H1 (cell line): ENCODE measurements around the gene DBF4. TPM values are rescaled to one million over a fixed set of nuclear protein-coding genes. Genes with fewer than 3 reads are reported as not detected.
"Not testable (repeated sequence)": the region's sequence is repeated elsewhere in the genome, so short reads cannot be mapped to it uniquely, and the experiment has no call there.

Experiments
- CTCF ChIA-PET: fragments of 300-600 bp; sonication (Branson Sonifier 250); formaldehyde crosslinking; loops from one replicate; lab custom pipeline; 2021; ENCODE audit not compliant: partially characterized antibody; lab: Charles Lee
- POLR2A ChIA-PET: fragments of 300-600 bp; sonication (Branson Sonifier 250); formaldehyde crosslinking; loops from one replicate; lab custom pipeline; 2021; ENCODE audit warnings: inconsistent platforms; ENCODE audit not compliant: partially characterized antibody; lab: Charles Lee
- DNase-seq, 2 experiments: peaks; one replicate each; pipeline versions ENCODE4 v3.0.0 to v3.0.0-alpha.2; 2010 to 2022; ENCODE audit warnings: low spot score in 2 of 2, low read depth in 1 of 2, mixed read lengths in 1 of 2
- FAIRE-seq: peaks from 2 replicates; lab custom pipeline; 2011; peaks lifted over from hg19 to GRCh38; lab: Jason Lieb, UNC
- H2AFZ ChIP-seq: 2 replicates; pipeline ENCODE4 v1.8.1; 2012; ENCODE audit warnings: low read length, inconsistent platforms
- H2AK5ac ChIP-seq: 2 replicates; pipeline ENCODE4 v1.6.1; 2013; ENCODE audit warnings: low read depth, low read length
- H2BK120ac ChIP-seq: replicated peaks from 2 replicates; pipeline ENCODE3; 2013; ENCODE audit warnings: low read depth, low read length, inconsistent platforms
- H2BK12ac ChIP-seq: 2 replicates; pipeline ENCODE4 v1.6.1; 2013; ENCODE audit warnings: low read depth, low read length
- H2BK15ac ChIP-seq: 2 replicates; pipeline ENCODE4 v1.6.1; 2013; ENCODE audit warnings: low read length
- H2BK20ac ChIP-seq: 2 replicates; pipeline ENCODE4 v1.6.1; 2013; ENCODE audit warnings: low read length
- H2BK5ac ChIP-seq: 2 replicates; pipeline ENCODE4 v1.6.1; 2013; ENCODE audit warnings: low read depth, low read length
- H3K14ac ChIP-seq: 2 replicates; pipeline ENCODE4 v1.6.1; 2013; ENCODE audit warnings: inconsistent platforms; ENCODE audit not compliant: insufficient read length
- H3K18ac ChIP-seq: 2 replicates; pipeline ENCODE4 v1.6.1; 2013; ENCODE audit warnings: low read length; ENCODE audit errors: extremely low read depth
- H3K23ac ChIP-seq: 2 replicates; pipeline ENCODE4 v1.6.1; 2013; ENCODE audit warnings: inconsistent platforms; ENCODE audit not compliant: insufficient read length
- H3K23me2 ChIP-seq: 2 replicates; pipeline ENCODE4 v1.6.1; 2013; ENCODE audit warnings: low read depth, low read length
- H3K27ac ChIP-seq: 2 replicates; pipeline ENCODE4 v1.6.1; 2011; ENCODE audit warnings: low read depth, low read length, inconsistent platforms
- H3K27me3 ChIP-seq, 4 experiments: replicated peaks in 1 of 4; 1 replicate in 1 of 4; 2 replicates in 3 of 4; pipeline versions ENCODE4 v1.6.1 to v1.8.1; 2011 to 2013; ENCODE audit warnings: low read length in 3 of 4, mild to moderate bottlenecking in 3 of 4, inconsistent platforms in 2 of 4, mixed read lengths in 2 of 4, moderate library complexity in 1 of 4; ENCODE audit not compliant: control insufficient read depth in 3 of 4, insufficient read depth in 3 of 4; ENCODE audit errors: extremely low read depth in 1 of 4
- H3K36me3 ChIP-seq, 4 experiments: 2 replicates each; pipeline versions ENCODE4 v1.6.1 to v1.8.1; 2011 to 2013; ENCODE audit warnings: mild to moderate bottlenecking in 4 of 4, low read length in 3 of 4, moderate library complexity in 2 of 4, control low read depth in 1 of 4, inconsistent platforms in 1 of 4; ENCODE audit not compliant: insufficient read depth in 4 of 4, control insufficient read depth in 2 of 4
- H3K4ac ChIP-seq: replicated peaks from 2 replicates; pipeline ENCODE3; 2013; ENCODE audit warnings: low read length, low read depth, mixed read lengths, inconsistent platforms; ENCODE audit not compliant: insufficient read length
- H3K4me1 ChIP-seq, 4 experiments: replicated peaks in 1 of 4; 1 replicate in 1 of 4; 2 replicates in 3 of 4; pipeline versions ENCODE4 v1.6.1 to v1.8.1; 2011 to 2013; ENCODE audit warnings: low read length in 3 of 4, inconsistent platforms in 2 of 4, mixed read lengths in 1 of 4; ENCODE audit not compliant: insufficient read depth in 4 of 4, control insufficient read depth in 3 of 4
- H3K4me2 ChIP-seq, 2 experiments: 2 replicates each; pipeline versions ENCODE4 v1.6.1 to v1.8.1; 2011 to 2013; ENCODE audit warnings: low read depth in 2 of 2, low read length in 2 of 2, control low read depth in 1 of 2, inconsistent platforms in 1 of 2, mild to moderate bottlenecking in 1 of 2; ENCODE audit not compliant: insufficient read depth in 1 of 2
- H3K4me3 ChIP-seq, 4 experiments: fragments of 200-600, 300-600 bp in 1 of 4; sonication (generic), shearing (Covaris generic), sonication (Bioruptor Twin) in 1 of 4; 2 replicates each; pipeline versions ENCODE4 v1.5.1 to v1.8.1; 2011 to 2016; ENCODE audit warnings: low read length in 4 of 4, low read depth in 3 of 4, control low read depth in 2 of 4, inconsistent platforms in 2 of 4, mild to moderate bottlenecking in 2 of 4, mixed read lengths in 1 of 4, moderate library complexity in 1 of 4; ENCODE audit not compliant: insufficient read depth in 2 of 4; ENCODE audit errors: extremely low read depth in 1 of 4
- H3K56ac ChIP-seq: replicated peaks from 2 replicates; pipeline ENCODE3; 2013; ENCODE audit warnings: low read depth, mild to moderate bottlenecking, mixed read lengths, low read length, inconsistent platforms; ENCODE audit not compliant: insufficient read length
- H3K79me1 ChIP-seq: 2 replicates; pipeline ENCODE4 v1.6.1; 2013; ENCODE audit warnings: low read depth, low read length, control low read depth
- H3K79me2 ChIP-seq, 2 experiments: 2 replicates each; pipeline versions ENCODE4 v1.6.1 to v1.8.1; 2012 to 2013; ENCODE audit warnings: low read length in 2 of 2, mild to moderate bottlenecking in 2 of 2, inconsistent platforms in 1 of 2; ENCODE audit not compliant: insufficient read depth in 2 of 2, control insufficient read depth in 1 of 2
- H3K9ac ChIP-seq, 4 experiments: replicated peaks in 1 of 4; 1 replicate in 1 of 4; 2 replicates in 3 of 4; pipeline versions ENCODE4 v1.6.1 to v1.8.1; 2011 to 2013; ENCODE audit warnings: low read depth in 3 of 4, low read length in 3 of 4, control low read depth in 2 of 4, mild to moderate bottlenecking in 2 of 4, moderate library complexity in 2 of 4, inconsistent platforms in 1 of 4; ENCODE audit errors: extremely low read depth in 1 of 4
- H3K9me3 ChIP-seq, 2 experiments: 2 replicates each; pipeline versions ENCODE4 v1.6.1 to v1.8.1; 2012 to 2013; ENCODE audit warnings: mild to moderate bottlenecking in 2 of 2, moderate library complexity in 2 of 2, control low read depth in 1 of 2, inconsistent platforms in 1 of 2, low read depth in 1 of 2, low read length in 1 of 2, mixed read lengths in 1 of 2; ENCODE audit not compliant: insufficient read depth in 2 of 2
- H4K20me1 ChIP-seq, 2 experiments: replicated peaks in 1 of 2; 2 replicates each; pipeline versions ENCODE3 to v1.8.1; 2011 to 2013; ENCODE audit warnings: inconsistent platforms in 2 of 2, low read length in 2 of 2, mild to moderate bottlenecking in 1 of 2; ENCODE audit not compliant: insufficient read depth in 2 of 2, control insufficient read depth in 1 of 2
- H4K5ac ChIP-seq: 2 replicates; pipeline ENCODE4 v1.6.1; 2013; ENCODE audit warnings: low read length, low read depth, mixed read lengths, inconsistent platforms; ENCODE audit not compliant: insufficient read length
- H4K8ac ChIP-seq: 2 replicates; pipeline ENCODE4 v1.8.0; 2013; ENCODE audit warnings: mild to moderate bottlenecking, moderate library complexity, low read length, inconsistent platforms; ENCODE audit not compliant: insufficient read depth; ENCODE audit errors: extremely low read depth
- H4K91ac ChIP-seq: replicated peaks from 2 replicates; pipeline ENCODE3; 2013; ENCODE audit warnings: low read length, mixed read lengths, inconsistent platforms; ENCODE audit not compliant: insufficient read length
- WGBS, 2 experiments: shearing (Covaris generic) in 1 of 2; methylation state at CpG; one replicate each; pipeline versions ENCODE4 v1.1.6 to v1.1.7; 2013 to 2015; ENCODE audit warnings: low lambda C conversion rate in 2 of 2, mixed read lengths in 2 of 2, inconsistent platforms in 1 of 2, low coverage in 1 of 2, missing lambda C conversion rate in 1 of 2; ENCODE audit not compliant: insufficient replicate concordance in 2 of 2, insufficient coverage in 1 of 2, insufficient read length in 1 of 2; ENCODE audit errors: extremely low coverage in 1 of 2, missing lambda C conversion rate in 1 of 2; 5-methylcytosine and 5-hydroxymethylcytosine counted together
- polyA plus RNA-seq, 7 experiments: library from polyadenylated mRNA; depleted of rRNA in 3 of 7; stranded (reverse) in 5 of 7; unstranded in 2 of 7; fragments of >200 nt in 5 of 7; fragments of 200-250 nt in 2 of 7; gene quantifications; 1 replicate in 5 of 7; 2 replicates in 1 of 7; 4 replicates in 1 of 7; pipeline versions ENCODE4 v1.2.1 to v1.2.3, GENCODE V29; 2011 to 2013; ENCODE audit warnings: missing spikeins in 2 of 7, mixed read lengths in 2 of 7
- total RNA-seq: library from RNA; stranded (reverse); fragmentation: NEBNext Ultra II Directional; extraction: Animal tissue kit (Norgen Biotek cat#: 25700); gene quantifications from 2 replicates; pipeline ENCODE4 v1.2.1, GENCODE V29; 2021

DBF4 gene
- total and polyA plus RNA-seq, 2 of the 8 experiments (the other 6 are each of a cell fraction or from before 2014, with no cell fraction given) = 8.7 to 82.4 TPM

DNA sequence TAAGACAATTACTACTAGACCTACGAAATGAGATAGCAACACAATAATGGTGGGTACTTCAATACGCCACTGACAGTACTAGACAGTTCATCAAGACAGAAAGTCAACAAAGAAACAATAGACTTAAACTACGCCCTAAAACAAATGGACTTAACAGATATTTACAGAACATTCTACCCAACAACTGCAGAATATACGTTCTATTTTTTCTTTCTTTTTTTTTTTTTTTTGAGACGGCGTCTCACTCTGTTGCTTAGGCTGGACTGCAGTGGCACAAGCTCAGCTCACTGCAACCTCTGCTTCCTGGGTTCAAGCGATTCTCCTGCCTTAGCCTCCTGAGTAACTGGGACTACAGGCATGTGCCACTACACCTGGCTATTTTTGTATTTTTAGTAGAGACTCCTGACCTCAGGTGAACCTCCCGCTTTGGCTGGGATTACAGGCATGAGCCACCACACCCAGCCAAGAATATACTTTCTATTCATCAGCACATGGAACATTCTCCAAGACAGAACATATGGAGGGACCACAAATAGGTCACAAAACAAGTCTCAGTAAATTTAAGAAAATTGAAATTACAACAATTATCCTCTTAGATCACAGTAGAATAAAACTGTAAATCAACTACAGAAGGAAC, 46.6 kb downstream of the DBF4 start:
- H3K4me2 ChIP-seq, H3K4me3 ChIP-seq, H2BK12ac ChIP-seq, FAIRE-seq, H4K8ac ChIP-seq, H3K23ac ChIP-seq, H3K56ac ChIP-seq, H2BK120ac ChIP-seq, H3K14ac ChIP-seq, H2AFZ ChIP-seq, H3K9me3 ChIP-seq, H3K18ac ChIP-seq, H3K36me3 ChIP-seq, CTCF ChIA-PET, H3K23me2 ChIP-seq, H2BK15ac ChIP-seq, POLR2A ChIA-PET, H3K4ac ChIP-seq, H4K20me1 ChIP-seq, H2AK5ac ChIP-seq, DNase-seq, H3K9ac ChIP-seq, H4K91ac ChIP-seq, H2BK20ac ChIP-seq, H2BK5ac ChIP-seq, H3K79me2 ChIP-seq, H3K4me1 ChIP-seq, H3K27me3 ChIP-seq, H3K79me1 ChIP-seq, H3K27ac ChIP-seq, H4K5ac ChIP-seq: not testable (repeated sequence)
- WGBS, 2 experiments = 95% methylated on average over 7 of the region's 8 CpGs; no CpG with 5 or more reads in 1 of the 2 experiments
